Measurements from ENCODE around the gene C19orf67.
A peak's percentile ranks its signal among the peaks of the same experiment; 100 is the strongest.
"Not testable (repeated sequence)": the region's sequence is repeated elsewhere in the genome, so short reads cannot be mapped to it uniquely, and the experiment has no call there.

C19orf67 gene

DNA sequence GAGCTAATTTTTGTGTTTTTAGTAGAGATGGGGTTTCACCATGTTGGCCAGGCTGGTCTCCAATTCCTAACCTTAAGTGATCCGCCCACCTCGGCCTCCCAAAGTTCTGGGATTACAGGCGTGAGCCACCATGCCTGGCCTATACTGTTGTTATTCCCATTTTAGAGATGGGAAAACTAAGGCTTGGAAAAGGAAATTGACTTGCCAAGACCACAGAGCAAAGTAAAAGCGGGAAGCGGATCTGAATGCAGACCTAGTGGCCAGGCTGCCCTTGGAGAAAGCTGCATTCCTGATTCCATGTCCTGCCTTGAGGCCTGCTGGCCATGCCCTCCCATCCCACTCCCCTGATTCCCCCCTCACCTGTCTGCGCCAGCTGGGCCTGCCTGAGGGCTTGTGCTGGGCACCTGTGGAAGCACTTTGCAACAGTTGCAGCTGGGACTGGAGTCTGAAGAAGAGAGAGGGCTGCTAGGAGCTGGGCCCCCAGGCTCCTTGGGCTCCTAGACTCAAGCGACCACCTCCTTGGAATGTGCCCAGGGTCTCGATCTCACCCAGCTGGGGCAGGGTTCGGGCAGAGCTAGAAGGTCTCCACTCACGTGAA lies 29.4 kb downstream of the C19orf67 start:
- DNase-seq (ENCODE audit: low read depth) = no peak

DNA sequence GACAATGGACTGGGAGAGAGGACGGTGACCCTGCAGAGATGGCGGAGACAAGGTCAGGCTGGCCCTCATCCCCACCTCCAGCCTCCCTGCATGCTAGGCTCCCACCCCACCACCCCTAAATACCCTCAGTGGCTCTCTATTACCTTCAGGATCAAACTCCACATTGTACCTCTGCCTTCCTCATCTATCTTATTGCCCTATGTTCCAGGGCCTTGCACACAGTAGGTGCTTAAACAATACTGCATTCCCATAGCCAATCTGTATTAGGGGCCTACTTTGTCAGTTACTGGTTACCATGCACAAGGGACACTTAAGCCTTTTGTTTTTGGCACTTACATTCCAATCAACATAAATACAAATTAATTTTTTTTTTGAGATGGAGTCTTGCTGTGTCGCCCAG lies 30.2 kb downstream of the C19orf67 start:
- DNase-seq (ENCODE audit: low read depth) = no peak

DNA sequence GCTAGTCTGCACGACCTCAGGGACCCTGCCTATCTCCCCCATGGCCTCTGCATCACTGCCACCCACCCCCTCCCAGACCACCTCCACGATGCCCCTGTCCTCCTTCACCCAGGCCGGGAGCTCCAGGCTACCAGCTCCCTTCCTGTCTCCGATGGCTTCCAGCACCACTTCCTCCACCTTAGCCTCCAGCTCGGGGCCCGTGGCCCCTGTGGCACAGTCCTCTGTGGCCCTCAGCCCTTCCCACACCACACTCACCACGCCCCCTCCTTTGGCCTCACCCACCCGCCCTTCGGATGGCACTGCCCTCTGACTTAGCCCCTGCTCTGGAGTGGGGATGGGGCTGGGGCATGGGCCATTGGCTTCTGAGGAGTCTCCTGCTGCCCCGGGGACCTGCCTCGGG lies 30.9 kb downstream of the C19orf67 start:
- no peak for DNase-seq (ENCODE audit: low read depth)

DNA sequence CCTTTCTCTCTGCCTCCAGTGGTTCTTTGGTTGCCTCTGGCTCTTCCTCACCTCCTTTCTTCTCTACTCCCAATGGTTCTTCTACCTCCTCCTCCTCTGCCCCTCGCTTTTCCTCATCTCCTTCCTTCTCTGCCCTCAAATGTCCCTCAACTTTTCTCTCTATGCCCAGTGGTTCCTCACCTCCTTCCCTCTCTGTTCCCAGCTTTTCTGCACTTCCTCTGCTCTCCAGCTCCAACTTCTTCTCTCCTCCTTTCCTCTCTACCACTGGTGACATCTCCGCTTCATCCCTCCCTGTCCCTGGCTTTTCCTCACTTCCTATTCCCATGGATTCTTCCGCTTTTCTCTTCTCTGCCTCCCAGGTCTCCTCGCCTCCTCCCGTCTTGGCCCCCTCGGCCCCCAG lies 31.5 kb downstream of the C19orf67 start:
- DNase-seq (ENCODE audit: low read depth) = no peak

DNA sequence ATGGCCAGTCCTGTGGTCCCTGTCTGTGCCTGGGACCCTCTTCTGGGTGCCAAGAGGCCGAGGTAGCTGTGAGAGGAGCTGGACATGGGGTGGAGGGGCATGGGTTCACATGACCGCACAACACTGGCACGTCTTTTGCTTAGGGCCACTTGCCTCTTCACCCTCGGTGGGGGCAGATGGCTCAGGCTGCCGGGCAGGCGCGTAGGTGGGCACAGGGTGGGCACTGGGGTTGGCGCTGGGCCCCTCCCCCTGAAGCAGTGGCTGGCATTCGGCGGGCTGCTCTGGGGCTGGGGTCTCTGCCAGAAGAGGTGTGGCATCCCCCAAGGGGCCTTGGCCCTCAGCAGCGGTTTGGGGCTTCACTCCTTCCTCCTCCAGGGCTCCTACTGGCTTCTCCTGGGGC lies 32.1 kb downstream of the C19orf67 start:
- no peak for DNase-seq (ENCODE audit: low read depth)

DNA sequence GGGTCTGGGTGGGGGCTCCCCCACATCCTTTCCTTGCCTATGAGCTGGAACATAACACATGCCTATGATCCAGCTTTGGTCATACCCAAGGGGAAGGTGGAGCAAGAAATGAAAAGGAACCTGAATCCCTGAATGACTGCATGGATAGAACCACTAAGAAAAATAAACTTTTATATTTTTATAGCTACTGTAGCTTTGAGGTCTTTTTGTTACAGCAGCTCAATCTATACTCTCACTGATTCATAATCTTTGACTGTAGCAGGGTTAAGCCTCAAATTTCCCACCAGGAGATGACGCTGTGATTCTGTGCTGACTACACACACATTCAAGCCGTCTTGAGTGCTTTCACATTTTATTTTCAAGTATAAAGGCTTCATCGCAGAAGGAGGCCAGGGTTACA lies 32.6 kb downstream of the C19orf67 start:
- DNase-seq (ENCODE audit: low read depth) = no peak

DNA sequence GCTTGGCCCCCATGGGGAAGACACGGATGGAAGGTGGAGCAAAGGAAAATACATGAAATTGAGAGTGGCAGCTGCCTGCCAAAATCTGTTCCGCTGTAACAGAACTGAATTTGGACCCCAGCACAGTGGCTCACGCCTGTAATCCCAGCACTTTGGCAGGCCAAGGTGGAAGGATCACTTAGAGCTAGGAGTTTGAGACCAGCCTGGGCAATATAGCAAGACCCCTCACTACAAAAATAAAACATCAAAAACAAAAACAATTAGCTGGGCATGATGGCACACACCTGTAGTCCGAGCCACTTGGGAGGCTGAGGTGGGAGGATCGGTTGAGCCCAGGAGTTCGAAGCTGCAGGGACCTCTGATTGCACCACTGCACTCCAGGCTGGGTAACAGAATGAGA lies 33.1 kb downstream of the C19orf67 start:
- DNase-seq (ENCODE audit: low read depth) = no peak

DNA sequence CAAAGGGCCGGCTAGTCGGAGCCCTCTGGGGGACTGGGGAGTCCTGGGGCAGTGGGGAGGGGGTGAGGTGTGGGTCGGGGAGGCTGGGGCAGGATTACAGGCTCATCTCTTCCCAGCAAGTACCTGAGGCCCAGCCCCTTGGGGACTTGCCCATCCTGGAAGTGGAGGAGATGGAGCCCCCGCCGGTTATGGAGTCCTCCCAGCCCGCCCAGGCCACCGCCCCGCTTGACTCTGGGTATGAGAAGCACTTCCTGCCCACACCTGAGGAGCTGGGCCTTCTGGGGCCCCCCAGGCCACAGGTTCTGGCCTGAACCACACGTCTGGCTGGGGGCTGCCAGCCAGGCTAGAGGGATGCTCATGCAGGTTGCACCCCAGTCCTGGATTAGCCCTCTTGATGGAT lies 33.6 kb downstream of the C19orf67 start:
- DNase-seq (ENCODE audit: low read depth) = no peak

DNA sequence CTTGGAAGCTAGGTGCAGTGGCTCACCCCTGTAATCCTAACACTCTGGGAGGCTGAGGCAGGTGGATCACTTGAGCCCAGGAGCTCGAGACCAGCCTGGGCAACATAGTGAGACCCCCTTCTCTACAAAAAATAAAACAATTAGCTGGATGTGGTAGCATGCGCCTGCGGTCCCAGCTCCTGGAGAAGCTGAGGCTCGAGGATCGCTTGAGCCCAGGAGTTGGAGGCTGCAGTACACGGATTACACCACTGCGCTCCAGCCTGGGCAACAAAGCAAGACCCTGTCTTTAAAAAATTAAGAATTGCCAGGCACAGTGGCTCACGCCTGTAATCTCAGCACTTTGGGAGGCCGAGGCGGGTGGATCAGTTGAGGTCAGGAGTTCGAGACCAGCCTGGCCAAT lies 34.6 kb downstream of the C19orf67 start:
- DNase-seq (ENCODE audit: low read depth) = not testable (repeated sequence)

DNA sequence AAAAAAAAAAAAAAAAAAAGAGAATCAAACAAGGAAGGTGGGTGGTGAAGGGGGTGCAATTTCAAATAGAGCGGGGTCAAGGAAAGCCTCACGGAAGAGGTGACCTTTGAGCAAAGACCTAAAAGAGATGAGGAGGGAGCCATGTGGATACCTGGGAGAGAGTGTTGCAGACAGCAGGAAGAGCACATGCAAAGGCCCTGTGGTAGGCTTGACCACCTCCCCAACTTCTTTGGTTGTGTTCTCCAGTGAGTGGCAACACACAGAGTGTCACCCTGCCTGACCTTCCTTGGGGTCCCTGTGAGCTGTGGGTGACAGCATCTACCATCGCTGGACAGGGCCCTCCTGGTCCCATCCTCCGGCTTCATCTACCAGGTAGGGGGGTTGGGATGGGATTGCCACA lies 35.1 kb downstream of the C19orf67 start:
- no peak for DNase-seq (ENCODE audit: low read depth)

DNA sequence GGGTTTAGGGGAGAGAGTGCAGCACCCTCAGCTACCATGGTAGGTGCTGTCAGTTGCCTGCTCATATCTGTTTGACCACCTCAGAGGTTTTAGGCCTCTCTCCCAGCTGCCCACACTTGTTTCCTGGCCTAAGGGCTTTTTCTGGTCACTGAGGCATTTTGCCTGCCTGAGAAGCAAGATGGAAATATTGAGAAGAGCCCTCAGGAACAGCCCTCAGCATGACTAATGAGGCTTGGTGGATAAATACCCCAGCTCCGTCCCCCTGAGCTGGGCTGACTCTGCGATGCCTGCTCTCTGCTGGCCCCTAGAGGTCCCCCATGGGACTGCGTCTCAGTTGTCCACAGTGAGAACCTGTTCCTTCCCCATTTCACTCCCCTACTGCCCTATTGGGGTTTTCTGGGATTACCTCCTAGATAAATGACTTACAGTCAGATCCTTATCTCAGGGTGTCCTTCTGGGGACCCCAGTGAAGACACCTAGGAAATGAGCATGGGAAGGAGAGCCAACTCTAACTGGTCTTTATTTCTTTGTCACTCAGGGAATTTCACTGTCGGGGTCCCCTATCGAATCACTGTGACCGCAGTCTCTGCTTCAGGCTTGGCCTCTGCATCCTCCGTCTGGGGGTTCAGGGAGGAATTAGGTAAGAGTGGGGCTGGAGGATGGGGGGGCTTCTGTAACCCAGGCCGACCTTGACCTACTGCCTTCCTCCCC lies 37.0 kb downstream of the C19orf67 start:
- peak; percentile 66 for DNase-seq (ENCODE audit: low read depth)

DNA sequence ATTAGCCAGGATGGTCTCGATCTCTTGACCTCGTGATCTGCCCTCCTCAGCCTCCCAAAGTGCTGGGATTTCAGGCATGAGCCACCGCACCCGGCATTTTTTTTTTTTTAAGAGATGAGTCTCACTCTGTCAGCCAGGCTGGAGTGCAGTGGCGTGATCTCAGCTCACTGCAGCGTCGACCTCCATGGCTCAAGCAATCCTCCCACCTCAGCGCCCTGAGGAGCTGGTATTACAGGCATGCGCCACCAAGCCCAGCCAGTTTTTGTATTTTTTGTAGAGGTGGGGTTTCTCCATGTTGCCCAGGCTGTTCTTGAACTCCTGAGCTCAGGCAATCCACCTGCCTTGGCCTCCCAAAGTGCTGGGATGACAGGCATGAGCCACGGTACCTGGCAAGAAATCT lies 37.7 kb downstream of the C19orf67 start:
- DNase-seq (ENCODE audit: low read depth) = not testable (repeated sequence)

DNA sequence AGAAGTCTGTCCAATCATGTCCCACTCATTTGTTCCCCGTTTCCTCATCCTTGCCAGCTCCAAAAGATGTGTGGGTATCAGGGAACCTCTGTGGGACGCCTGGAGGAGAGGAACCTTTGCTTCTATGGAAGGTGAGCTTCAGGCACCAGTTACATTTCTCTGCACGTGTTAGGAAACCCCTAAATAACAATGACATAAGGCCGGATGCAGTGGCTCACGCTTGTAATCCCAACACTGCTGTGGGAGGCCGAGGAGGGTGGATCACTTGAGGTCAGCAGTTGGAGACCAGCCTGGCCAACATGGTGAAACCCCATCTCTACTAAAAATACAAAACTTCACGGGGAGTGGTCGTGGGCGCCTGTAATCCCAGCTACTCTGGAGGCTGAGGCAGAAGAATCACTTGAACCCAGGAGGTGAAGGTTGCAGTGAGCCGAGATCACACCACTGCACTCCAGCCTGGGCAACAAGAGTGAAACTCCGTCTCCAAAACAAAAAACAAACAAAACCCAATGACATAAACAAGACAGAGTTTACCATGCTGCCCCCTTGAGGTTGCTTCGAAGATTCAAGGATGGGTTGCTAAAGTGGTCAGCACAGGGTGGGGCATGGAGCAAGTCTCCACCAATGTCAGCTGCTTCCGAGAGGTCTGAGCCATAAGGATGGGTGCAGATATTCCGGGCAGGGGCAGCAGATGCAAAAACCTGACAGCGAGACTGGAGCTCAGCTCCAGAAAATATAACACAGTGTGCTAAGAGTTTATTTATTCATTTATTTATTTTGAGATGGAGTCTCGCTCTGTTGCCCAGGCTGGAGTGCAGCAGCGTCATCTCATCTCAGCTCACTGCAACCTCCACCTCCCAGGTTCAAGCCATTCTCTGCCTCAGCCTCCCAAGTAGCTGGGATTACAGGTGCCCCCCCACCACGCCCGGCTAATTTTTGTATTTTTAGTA lies 42.6 kb downstream of the C19orf67 start:
- peak; percentile 36 for DNase-seq (ENCODE audit: low read depth)

DNA sequence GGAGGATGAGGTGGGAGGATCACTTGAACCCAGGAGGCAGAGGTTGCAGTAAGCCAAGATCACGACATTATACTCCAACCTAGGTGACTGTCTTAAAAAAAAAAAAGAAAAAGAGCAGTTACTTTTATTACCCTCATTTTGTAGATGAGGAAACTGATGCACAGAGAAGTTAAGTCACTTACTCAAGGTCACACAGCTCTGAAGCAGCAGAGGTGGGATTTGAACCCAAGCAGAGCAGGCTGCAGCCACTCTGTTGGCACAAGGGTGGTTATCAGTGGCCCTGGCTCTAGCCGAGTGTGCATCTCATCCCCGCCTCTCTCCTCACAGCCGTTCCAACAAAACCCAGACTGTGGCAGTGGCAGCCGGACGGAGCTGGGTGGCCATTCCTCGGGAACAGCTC lies 46.4 kb downstream of the C19orf67 start:
- DNase-seq (ENCODE audit: low read depth) = no peak

DNA sequence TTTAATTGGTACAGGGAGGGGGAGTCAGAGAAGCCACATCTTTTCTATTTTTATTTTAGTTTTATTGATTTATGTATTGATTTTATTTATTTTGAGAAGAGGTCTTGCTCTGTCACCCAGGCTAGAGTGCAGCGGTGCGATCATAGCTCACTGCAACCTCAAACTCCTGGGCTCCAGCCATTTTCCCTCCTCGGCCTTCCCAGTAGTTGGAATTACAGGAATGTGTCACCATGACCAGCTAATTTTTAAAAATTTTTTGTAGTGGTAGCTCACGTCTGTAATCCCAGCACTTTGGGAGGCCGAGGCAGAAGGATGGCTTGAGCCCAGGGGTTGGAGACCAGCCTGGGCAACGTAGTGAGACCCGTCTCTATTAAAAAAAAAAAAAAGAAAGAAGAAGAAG lies 49.9 kb downstream of the C19orf67 start:
- no peak for DNase-seq (ENCODE audit: low read depth)

DNA sequence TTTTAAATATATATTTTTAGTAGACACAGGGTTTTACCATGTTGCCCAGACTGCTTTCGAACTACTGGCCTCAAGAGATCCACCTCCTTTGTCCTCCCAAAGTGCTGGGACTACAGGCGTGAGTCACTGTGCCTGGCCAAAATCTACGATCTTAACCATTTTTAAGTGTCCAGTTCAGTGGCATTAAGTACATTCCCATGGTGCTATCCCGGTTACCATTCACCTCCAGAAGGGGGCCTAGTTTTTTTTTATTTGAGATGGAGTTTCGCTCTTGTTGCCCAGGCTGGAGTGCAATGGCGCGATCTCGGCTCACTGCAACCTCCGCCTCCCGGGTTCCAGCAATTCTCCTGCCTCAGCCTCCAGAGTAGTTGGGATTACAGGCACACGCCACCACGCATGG lies 50.4 kb downstream of the C19orf67 start:
- not testable (repeated sequence) for DNase-seq (ENCODE audit: low read depth)

DNA sequence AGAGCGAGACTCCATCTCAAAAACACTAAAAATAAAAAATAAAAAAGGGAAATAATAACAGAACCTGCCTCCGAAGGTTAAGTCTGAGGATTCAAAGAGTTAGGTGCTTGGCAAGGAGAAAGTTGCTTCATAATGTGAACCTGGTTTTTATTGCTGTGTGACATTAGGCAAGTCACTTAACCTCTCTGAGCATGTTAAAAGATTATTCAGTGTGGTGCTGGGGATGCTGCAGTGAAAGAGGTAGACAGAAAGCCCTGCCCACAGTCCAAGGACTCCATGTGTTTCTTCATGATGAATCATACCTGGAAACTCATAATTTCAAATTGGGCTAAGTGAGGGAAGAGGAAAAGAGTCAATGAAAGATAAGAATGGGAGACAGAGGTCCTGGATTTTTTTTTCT lies 51.6 kb downstream of the C19orf67 start:
- no peak for DNase-seq (ENCODE audit: low read depth)

DNA sequence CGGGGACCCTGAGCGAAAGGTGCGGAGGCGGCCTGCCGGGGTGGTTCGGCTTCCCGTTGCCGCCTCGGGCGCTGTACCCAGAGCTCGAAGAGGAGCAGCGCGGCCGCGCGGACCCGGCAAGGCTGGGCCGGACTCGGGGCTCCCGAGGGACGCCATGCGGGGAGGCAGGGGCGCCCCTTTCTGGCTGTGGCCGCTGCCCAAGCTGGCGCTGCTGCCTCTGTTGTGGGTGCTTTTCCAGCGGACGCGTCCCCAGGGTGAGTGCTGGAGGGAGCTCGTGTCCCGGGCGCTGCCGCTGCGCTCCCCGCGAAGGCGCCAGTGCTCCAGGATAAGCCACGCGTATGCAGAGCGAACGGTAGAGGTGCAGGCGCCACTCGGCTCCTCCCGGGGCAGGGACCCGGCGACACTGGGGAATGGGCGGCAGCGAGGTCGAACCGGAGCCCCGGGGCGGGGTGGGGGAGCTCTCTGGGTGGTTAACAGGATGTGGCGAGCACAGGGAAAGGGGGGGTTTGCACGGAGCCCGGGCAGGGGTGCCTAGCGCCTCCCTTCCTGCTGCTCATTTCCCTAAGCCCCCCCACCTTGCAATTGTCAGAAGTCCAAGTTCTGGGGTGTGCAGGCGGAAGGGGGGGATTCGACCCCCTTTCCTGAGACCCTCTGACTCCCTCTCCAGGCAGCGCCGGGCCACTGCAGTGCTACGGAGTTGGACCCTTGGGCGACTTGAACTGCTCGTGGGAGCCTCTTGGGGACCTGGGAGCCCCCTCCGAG lies 53.7 kb downstream of the C19orf67 start, which contains the start of gene IL27RA:
Gene IL27RA, plus strand, starts transcription at position 44 of the 762 bp plus-strand sequence. Its CDS starts 111 bp downstream, at position 155.
- peak; percentile 69 for DNase-seq (ENCODE audit: low read depth)

Data from stimulated activated CD8-positive, alpha-beta memory T cell treated with anti-CD3 and anti-CD28 coated beads, Interleukin-12 subunit alpha, Interleukin-12 subunit beta, amount 100 ng/mL, for 1 hour (primary cell).